LNCaP clone FGC (cell line): Measurements from ENCODE around the gene RARG.
A peak's percentile ranks its signal among the peaks of the same experiment; 100 is the strongest.

ENCODE experiments used
- DNase-seq: peaks from one replicate; pipeline ENCODE4 v3.0.0-alpha.2; 2011; ENCODE audit warnings: low read depth
- H3K4me3 ChIP-seq: 2 replicates; pipeline ENCODE4 v1.5.1; 2011; ENCODE audit warnings: mild to moderate bottlenecking, low read depth, low read length, control low read depth
- CTCF ChIP-seq: IDR thresholded peaks from 2 replicates; pipeline ENCODE4 v1.5.1; 2012; ENCODE audit warnings: mild to moderate bottlenecking; ENCODE audit not compliant: control insufficient read depth, insufficient read depth; ENCODE audit errors: extremely low read depth

RARG gene

GRCh38 chr12:53222806-53223261, 9.2 kb downstream of the RARG start:
- TF ChIP-seq CTCF, result no peak
- no peak overlapping the region for H3K4me3 ChIP-seq
- DNase-seq, result no peak

GRCh38 chr12:53222170-53222721, 9.8 kb downstream of the RARG start:
- H3K4me3 ChIP-seq, result peak overlapping the region; percentile 29; the same call in 1 of the 2 replicates
- DNase-seq, result no peak
- TF ChIP-seq CTCF, result no peak

- peak; percentile 32 for TF ChIP-seq CTCF
- peak overlapping the region; percentile 57 for H3K4me3 ChIP-seq
- no peak for DNase-seq
Measured at GRCh38 chr12:53221203-53222080, 10.6 kb downstream of the RARG start.

GRCh38 chr12:53220694-53221202, 11.3 kb downstream of the RARG start:
- TF ChIP-seq CTCF, result no peak
- peak overlapping the region; percentile 57 for H3K4me3 ChIP-seq
- peak; percentile 51 for DNase-seq

- no peak for DNase-seq
- H3K4me3 ChIP-seq, result peak overlapping the region; percentile 57
- TF ChIP-seq CTCF, result no peak
Measured at GRCh38 chr12:53219956-53220693, 11.9 kb downstream of the RARG start.

GRCh38 chr12:53219292-53219955, 12.6 kb downstream of the RARG start:
- TF ChIP-seq CTCF, result no peak
- H3K4me3 ChIP-seq, result no peak overlapping the region
- no peak for DNase-seq
